Germinal center (tissue), 1 donor: ENCODE data around the gene RUBCNL.

Source experiments
- DNase-seq: peaks from one replicate; pipeline ENCODE4 v3.0.0; 2012; ENCODE audit warnings: mixed read lengths, low spot score

Gene RUBCNL

DNA sequence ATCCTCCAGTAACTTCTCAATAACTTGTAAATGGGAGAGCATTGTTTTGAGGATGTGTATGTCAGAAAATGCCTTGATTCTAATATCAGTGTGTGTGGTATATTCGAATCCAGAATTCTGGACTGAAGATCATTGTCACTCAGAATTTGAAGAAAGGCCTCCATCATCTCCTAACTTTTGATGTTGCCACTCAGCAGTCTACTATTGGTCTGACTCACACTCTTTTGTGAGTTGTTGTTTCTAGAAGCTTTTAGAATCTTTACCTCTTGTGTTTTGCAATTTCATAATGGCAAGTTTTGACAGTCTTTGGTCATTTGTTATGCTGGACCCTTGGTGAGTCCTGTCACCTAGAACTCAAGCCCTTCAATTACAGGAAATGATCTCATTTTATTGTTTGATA lies 77.0 kb downstream of the RUBCNL start:
- no peak for DNase-seq

- DNase-seq = no peak
Measured at GRCh38 chr13:46307554-46307953, 79.5 kb downstream of the RUBCNL start.

DNA sequence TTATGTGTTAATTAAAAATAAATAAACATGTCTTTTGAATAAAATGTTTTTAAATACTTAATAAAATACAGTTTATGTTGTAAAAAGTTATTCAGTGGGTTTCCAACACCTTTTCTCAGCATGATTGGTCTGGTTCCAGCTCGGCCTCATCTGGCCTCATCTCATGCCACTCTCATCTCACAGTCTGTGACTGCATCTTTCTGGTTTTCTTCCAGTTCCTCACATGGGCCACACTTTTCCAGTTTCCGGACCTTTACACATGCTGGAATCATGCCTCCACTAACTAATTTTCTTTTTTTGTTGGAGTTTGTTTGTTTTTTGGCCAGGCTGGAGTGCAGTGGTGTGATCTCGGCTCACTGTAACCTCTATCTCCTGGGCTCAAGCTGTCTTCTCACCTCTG lies 82.5 kb downstream of the RUBCNL start:
- no peak for DNase-seq

DNA sequence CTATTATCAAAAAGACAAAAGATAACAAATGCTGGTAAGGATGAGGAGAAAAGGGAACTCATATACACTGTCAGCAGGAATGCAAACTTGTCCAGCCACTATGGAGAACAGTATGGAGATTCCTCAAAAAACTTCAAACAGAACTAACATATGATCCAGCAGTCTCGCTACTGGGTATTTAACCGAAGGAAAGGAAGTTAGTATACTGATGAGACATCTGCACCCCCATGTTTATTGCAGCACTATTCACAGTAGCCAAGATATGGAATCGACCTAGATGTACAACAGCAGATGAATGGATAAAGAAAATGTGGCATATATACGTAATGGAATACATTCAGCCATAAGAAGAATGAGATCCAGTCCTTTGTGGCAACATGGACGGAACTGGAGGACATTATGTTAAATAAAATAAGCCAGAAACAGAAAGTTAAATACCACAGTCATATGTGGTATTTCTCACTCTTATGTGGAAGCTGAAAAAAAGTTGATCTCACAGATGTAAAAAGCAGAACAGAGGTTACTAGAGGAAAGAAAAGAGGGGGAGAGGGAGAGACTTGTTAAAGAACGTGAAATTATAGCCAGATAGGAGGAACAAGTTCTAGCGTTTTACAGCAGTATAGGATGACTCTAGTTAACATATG lies 83.2 kb downstream of the RUBCNL start:
- no peak for DNase-seq

- no peak for DNase-seq
Measured at GRCh38 chr13:46297361-46297811, 89.7 kb downstream of the RUBCNL start.

DNA sequence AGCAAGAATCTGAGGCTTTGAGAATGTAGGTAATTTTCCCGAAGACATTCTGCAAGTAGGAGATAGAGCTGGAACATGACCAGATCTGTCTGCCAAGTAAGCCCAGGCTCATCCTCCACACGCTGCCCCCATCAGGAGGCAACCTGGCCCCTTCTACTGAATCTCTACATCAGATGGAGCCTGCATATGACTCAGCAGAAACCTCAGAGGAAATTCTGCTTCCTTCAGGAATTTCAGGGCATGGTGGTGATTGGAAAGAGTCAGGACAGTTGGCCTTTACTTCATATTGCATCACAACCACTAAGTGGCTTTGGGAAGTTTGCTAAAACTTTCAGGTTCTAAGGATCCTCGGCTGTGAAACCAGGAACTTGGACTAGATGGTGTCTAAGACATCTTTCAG lies 90.1 kb downstream of the RUBCNL start:
- no peak for DNase-seq

DNA sequence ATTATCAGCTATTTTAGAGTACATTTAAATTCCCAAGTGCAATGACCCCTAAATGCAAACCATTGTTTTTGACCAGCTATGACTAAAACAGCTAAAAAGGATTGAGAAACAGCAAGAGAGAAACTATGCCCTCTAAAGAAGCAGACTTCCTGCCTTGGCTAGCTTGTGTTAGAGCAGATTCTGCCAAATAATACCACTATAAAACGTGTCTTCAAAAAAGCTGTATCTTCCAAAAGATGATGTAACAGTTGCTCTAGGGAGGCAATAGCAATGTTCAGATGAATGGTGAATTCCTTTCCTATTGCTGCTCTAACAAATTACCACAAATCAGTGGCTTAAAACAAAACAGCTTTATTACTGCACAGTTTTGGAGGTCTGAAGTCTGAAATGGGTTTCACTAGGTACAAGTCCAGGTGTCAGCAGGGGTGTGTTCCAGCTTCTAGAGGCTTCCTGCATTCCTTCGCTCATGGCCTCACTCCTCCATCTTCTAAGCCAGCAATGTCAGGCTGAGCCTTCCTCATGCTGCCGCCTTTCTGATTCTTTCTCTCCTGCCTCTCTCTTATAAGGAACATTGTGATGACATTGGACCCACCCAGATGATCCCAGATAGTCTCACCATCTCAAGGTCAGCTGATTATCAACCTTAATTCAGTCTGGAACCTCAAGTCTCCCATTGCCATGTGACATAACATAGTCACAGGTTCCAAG lies 90.8 kb downstream of the RUBCNL start:
- DNase-seq = no peak

GRCh38 chr13:46295491-46296114 lies 91.4 kb downstream of the RUBCNL start:
- DNase-seq = peak; percentile 10

DNA sequence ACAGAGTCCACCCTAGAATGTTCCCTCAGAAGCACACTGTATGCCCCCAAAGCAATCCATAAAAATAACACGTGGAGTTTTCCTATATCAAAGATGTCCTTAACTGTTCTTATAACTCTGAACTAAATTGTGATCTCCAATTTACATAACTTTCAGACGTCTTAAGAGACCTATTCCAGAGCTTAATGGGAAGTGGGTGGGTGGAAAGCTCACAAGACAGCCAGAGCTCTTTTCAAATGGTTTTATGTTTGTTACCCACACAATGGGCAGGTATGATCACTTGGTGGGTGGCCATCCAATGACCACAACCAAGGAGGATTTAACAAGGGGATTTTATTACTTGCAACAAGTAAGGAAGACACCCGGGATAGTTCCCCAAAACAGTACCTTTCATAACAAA lies 93.6 kb downstream of the RUBCNL start:
- no peak for DNase-seq
